K562 (cell line): ENCODE data around the gene ZNF296. TPM values are rescaled to one million over a fixed set of nuclear protein-coding genes. Genes with fewer than 3 reads are reported as not detected.

Experiments used
- BRD4 ChIP-seq: fragments of 200-600 bp; sonication (generic); IDR thresholded peaks from 2 replicates; pipeline ENCODE4 v1.6.1; 2017; ENCODE audit warnings: inconsistent platforms
- ESRRA ChIP-seq: fragments of 450-650 bp; IDR thresholded peaks from 2 replicates; pipeline ENCODE4 v1.6.1; 2014; ENCODE audit warnings: low read depth, mild to moderate bottlenecking, moderate library complexity, borderline replicate concordance
- HOMEZ ChIP-seq: fragments of 250-450 bp; sonication (Bioruptor Pico); IDR thresholded peaks from 2 replicates; pipeline ENCODE4 v1.4.0; 2020; ENCODE audit warnings: mild to moderate bottlenecking, moderate library complexity
- JUNB ChIP-seq: fragments of 450-650 bp; formaldehyde crosslinking; conservative IDR thresholded peaks from 2 replicates; pipeline ENCODE4 v1.4.0; 2020; ENCODE audit warnings: mild to moderate bottlenecking
- KDM2B ChIP-seq: fragments of 250-450 bp; sonication (Bioruptor Pico); IDR thresholded peaks from 2 replicates; pipeline ENCODE4 v1.8.0; 2021; ENCODE audit warnings: mild to moderate bottlenecking, moderate library complexity
- MXD1 ChIP-seq: fragments of 250-450 bp; sonication (Bioruptor Pico); IDR thresholded peaks from 2 replicates; pipeline ENCODE4 v1.8.0; 2021; ENCODE audit warnings: borderline replicate concordance, mild to moderate bottlenecking, moderate library complexity; ENCODE audit not compliant: poor library complexity, severe bottlenecking
- RAD51 ChIP-seq: fragments of 450-650 bp; IDR thresholded peaks from 2 replicates; pipeline ENCODE4 v1.7.1; 2016; ENCODE audit warnings: low read depth, mild to moderate bottlenecking, borderline replicate concordance
- SPI1 ChIP-seq: IDR thresholded peaks from 2 replicates; pipeline ENCODE4 v1.6.1; 2011; ENCODE audit warnings: low read depth, low read length, control low read depth, borderline replicate concordance
- SRSF1 ChIP-seq: fragments of 200-400 bp; formaldehyde crosslinking; IDR thresholded peaks from 2 replicates; pipeline ENCODE4 v1.6.1; 2017; ENCODE audit warnings: mild to moderate bottlenecking, low read depth, low read length, moderate library complexity
- TRIM24 ChIP-seq, 2 experiments: fragments of 450-650 bp; IDR thresholded peaks; 2 replicates each; pipeline ENCODE4 v1.6.1; 2016
- ZNF449 ChIP-seq: fragments of 250-450 bp; sonication (Bioruptor Pico); IDR thresholded peaks from 2 replicates; pipeline ENCODE4 v1.8.0; 2022; ENCODE audit warnings: moderate library complexity, mild to moderate bottlenecking, inconsistent platforms
- ZNF57 ChIP-seq: fragments of 450-650 bp; formaldehyde crosslinking; IDR thresholded peaks from 2 replicates; pipeline ENCODE4 v1.4.0; 2020; ENCODE audit warnings: mild to moderate bottlenecking, moderate library complexity
- ZNF699 ChIP-seq: fragments of 250-450 bp; sonication (Bioruptor Pico); IDR thresholded peaks from 2 replicates; pipeline ENCODE4 v1.8.0; 2021; ENCODE audit warnings: mild to moderate bottlenecking, moderate library complexity; ENCODE audit not compliant: insufficient replicate concordance
- polyA plus RNA-seq, 8 experiments: library from polyadenylated mRNA; depleted of rRNA in 4 of 8; stranded (reverse) in 5 of 8; unstranded in 3 of 8; fragments of >200 nt; fragmentation: Nextera tagmentation in 2 of 8; fragmentation: Illumina TruSeq in 1 of 8; extraction: Ambion mirVana in 2 of 8; extraction: Trizol in 1 of 8; gene quantifications; 2 replicates each; pipeline versions ENCODE4 v1.2.1 to v1.2.3, GENCODE V29; 2011 to 2014; ENCODE audit warnings: inconsistent platforms in 1 of 8, missing spikeins in 1 of 8
- total RNA-seq, 7 experiments: library from RNA; depleted of rRNA in 6 of 7; stranded (reverse); fragments of >200 nt in 6 of 7; fragmentation: Illumina TruSeq in 2 of 7; extraction: Trizol in 2 of 7; gene quantifications; 2 replicates each; pipeline versions ENCODE4 v1.2.1 to v1.2.3, GENCODE V29; 2011 to 2021; ENCODE audit warnings: low replicate concordance in 1 of 7
- TF ChIP-seq, protein P1 (sequence below): sonication (generic); formaldehyde crosslinking; IDR thresholded peaks from 2 replicates; pipeline ENCODE4 v1.9.0; 2022; ENCODE audit warnings: mild to moderate bottlenecking, missing genetic modification reagents
- TF ChIP-seq, protein P2 (sequence below), 2 experiments: fragments of 450-650 bp in 1 of 2; IDR thresholded peaks; 2 replicates each; pipeline ENCODE4 v1.6.1; 2011 to 2017; ENCODE audit warnings: low read depth in 2 of 2, antibody characterized with exemption in 1 of 2, borderline replicate concordance in 1 of 2, low read length in 1 of 2, mild to moderate bottlenecking in 1 of 2, mixed read lengths in 1 of 2; ENCODE audit not compliant: control insufficient read depth in 1 of 2
- TF ChIP-seq, protein P3 (sequence below): sonication (generic); formaldehyde crosslinking; IDR thresholded peaks from 2 replicates; pipeline ENCODE4 v1.8.0; 2022; ENCODE audit warnings: missing genetic modification reagents, mild to moderate bottlenecking, borderline replicate concordance

The ZNF296 gene
- total and polyA plus RNA-seq, 9 of the 15 experiments (the other 6 are each of a cell fraction or from before 2014, with no cell fraction given), result 0.03 to 8.8 (median 0.47) TPM; not detected in 1

DNA sequence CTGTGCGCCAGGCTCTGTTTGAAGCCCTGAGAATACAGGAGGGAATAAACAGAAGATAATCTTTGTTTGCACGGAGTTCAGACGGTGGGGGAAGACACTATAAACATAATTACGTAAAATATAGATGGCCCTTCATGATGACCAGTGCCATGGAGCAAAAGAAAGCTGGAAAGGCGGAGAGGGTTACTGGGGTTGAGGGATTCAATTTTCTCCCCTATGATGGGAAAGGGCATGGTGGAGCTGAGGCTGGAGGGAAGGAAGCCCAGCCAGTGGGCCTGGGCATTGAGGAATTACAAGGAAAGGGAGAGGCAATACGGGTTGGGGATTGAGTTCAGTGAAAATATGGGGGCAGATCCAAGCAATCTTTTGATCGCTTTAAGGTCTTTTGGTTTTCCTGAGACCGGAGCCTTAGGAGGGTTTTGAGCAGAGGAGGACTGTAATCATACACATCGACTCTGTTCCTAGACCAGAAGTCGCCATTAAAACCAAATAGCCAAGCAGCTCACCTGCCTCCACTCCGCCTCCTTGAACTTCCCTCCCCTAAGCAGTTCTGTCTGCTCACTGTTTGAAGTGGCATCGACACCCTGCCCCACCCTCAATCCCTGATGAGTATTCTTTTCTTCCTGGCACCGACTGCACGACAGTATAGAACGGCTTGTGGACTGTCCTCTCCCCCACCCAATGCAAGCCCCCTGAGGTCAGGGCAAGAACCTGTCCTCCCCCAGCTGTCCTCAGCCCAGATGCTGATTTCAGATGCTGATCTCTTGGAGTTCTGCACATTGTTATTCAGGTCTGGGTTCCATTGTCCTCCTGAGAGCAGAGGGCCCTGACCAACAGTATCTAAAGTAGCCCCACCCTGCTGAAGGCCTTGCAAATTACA lies 813 bp upstream of the ZNF296 start (continued):
- TF ChIP-seq ESRRA, result no peak
- TF ChIP-seq KDM2B (CRISPR knock-in tag), result no peak
- no peak for TF ChIP-seq ZNF449
- no peak for TF ChIP-seq ZNF57 (CRISPR knock-in tag)
- 0 out of 4 replicates have a peak, but pooled peaks of 1 of the 2 experiments have one; percentile 17 for TF ChIP-seq TRIM24 (IDR thresholded peaks at IDR 0.05)
- TF ChIP-seq, protein P1, sequence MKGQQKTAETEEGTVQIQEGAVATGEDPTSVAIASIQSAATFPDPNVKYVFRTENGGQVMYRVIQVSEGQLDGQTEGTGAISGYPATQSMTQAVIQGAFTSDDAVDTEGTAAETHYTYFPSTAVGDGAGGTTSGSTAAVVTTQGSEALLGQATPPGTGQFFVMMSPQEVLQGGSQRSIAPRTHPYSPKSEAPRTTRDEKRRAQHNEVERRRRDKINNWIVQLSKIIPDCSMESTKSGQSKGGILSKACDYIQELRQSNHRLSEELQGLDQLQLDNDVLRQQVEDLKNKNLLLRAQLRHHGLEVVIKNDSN (CRISPR knock-in tag), result peak; percentile 18; the same call in 1 of the 2 replicates
- TF ChIP-seq SRSF1, result no peak
- TF ChIP-seq, protein P2, sequence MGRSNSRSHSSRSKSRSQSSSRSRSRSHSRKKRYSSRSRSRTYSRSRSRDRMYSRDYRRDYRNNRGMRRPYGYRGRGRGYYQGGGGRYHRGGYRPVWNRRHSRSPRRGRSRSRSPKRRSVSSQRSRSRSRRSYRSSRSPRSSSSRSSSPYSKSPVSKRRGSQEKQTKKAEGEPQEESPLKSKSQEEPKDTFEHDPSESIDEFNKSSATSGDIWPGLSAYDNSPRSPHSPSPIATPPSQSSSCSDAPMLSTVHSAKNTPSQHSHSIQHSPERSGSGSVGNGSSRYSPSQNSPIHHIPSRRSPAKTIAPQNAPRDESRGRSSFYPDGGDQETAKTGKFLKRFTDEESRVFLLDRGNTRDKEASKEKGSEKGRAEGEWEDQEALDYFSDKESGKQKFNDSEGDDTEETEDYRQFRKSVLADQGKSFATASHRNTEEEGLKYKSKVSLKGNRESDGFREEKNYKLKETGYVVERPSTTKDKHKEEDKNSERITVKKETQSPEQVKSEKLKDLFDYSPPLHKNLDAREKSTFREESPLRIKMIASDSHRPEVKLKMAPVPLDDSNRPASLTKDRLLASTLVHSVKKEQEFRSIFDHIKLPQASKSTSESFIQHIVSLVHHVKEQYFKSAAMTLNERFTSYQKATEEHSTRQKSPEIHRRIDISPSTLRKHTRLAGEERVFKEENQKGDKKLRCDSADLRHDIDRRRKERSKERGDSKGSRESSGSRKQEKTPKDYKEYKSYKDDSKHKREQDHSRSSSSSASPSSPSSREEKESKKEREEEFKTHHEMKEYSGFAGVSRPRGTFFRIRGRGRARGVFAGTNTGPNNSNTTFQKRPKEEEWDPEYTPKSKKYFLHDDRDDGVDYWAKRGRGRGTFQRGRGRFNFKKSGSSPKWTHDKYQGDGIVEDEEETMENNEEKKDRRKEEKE (IDR thresholded peaks at IDR 0.05; ENCODE audit: borderline replicate concordance in 1 of 2, control insufficient read depth in 1 of 2, low read depth in 2 of 2, low read length in 1 of 2), result no peak
- no peak for TF ChIP-seq RAD51
- TF ChIP-seq JUNB (CRISPR knock-in tag), result no peak
- no peak for TF ChIP-seq HOMEZ (CRISPR knock-in tag)
- TF ChIP-seq BRD4, result no peak
- no peak for TF ChIP-seq MXD1 (CRISPR knock-in tag)
- TF ChIP-seq SPI1, result no peak
- TF ChIP-seq ZNF699 (CRISPR knock-in tag), result no peak
- TF ChIP-seq, protein P3, sequence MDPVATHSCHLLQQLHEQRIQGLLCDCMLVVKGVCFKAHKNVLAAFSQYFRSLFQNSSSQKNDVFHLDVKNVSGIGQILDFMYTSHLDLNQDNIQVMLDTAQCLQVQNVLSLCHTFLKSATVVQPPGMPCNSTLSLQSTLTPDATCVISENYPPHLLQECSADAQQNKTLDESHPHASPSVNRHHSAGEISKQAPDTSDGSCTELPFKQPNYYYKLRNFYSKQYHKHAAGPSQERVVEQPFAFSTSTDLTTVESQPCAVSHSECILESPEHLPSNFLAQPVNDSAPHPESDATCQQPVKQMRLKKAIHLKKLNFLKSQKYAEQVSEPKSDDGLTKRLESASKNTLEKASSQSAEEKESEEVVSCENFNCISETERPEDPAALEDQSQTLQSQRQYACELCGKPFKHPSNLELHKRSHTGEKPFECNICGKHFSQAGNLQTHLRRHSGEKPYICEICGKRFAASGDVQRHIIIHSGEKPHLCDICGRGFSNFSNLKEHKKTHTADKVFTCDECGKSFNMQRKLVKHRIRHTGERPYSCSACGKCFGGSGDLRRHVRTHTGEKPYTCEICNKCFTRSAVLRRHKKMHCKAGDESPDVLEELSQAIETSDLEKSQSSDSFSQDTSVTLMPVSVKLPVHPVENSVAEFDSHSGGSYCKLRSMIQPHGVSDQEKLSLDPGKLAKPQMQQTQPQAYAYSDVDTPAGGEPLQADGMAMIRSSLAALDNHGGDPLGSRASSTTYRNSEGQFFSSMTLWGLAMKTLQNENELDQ (CRISPR knock-in tag), result 0 out of 2 replicates have a peak, but pooled peaks have one; percentile 49
